ENCODE measurements around the gene HPCAL4. TPM values are rescaled to one million over a fixed set of nuclear protein-coding genes. Genes with fewer than 3 reads are reported as not detected.
A peak's percentile ranks its signal among the peaks of the same experiment; 100 is the strongest.

Gene HPCAL4
- total RNA-seq, 4 donors from 2014 or later: 0.83 TPM; not detected in 3

DNA sequence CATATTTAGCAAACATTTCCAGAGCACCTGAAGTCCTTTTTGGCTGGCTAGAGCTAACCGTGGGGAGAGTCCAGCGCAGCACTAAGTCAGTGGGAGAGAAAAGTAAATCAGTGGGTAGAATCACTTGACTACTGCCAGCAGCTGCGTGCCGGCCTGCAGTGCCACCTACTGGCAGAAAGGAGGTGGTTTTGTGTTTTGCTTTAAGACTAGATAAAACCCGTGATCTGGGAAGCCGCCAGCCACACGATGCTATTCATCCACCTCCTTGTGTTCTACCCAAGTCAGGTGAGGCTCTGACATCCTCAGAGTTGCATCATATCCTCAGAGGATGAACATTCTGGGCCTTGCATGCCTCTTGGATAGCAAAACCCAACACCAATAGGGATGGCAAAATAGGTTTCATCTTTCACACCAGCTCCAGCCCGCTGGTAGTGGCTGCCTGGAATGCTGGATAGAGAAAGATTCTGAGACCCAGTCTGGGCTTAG lies 37.6 kb downstream of the HPCAL4 start:
- no peaks in the 10 kb centered on the region for H3K27me3 ChIP-seq
- TF ChIP-seq POLR2A (IDR thresholded peaks at IDR 0.05): no peak
- TF ChIP-seq, protein P1, sequence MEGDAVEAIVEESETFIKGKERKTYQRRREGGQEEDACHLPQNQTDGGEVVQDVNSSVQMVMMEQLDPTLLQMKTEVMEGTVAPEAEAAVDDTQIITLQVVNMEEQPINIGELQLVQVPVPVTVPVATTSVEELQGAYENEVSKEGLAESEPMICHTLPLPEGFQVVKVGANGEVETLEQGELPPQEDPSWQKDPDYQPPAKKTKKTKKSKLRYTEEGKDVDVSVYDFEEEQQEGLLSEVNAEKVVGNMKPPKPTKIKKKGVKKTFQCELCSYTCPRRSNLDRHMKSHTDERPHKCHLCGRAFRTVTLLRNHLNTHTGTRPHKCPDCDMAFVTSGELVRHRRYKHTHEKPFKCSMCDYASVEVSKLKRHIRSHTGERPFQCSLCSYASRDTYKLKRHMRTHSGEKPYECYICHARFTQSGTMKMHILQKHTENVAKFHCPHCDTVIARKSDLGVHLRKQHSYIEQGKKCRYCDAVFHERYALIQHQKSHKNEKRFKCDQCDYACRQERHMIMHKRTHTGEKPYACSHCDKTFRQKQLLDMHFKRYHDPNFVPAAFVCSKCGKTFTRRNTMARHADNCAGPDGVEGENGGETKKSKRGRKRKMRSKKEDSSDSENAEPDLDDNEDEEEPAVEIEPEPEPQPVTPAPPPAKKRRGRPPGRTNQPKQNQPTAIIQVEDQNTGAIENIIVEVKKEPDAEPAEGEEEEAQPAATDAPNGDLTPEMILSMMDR (IDR thresholded peaks at IDR 0.05): peak; percentile 64 to 94 (median 78)
- no peaks in the 10 kb centered on the region for H3K36me3 ChIP-seq
- H3K27ac ChIP-seq: no peak overlapping the region
- H3K9me3 ChIP-seq: no peaks in the 10 kb centered on the region
- DNase-seq: peak; percentile 72 to 93 (median 77)
- H3K4me1 ChIP-seq: no peaks in the 10 kb centered on the region
- no peak overlapping the region for H3K4me3 ChIP-seq

DNA sequence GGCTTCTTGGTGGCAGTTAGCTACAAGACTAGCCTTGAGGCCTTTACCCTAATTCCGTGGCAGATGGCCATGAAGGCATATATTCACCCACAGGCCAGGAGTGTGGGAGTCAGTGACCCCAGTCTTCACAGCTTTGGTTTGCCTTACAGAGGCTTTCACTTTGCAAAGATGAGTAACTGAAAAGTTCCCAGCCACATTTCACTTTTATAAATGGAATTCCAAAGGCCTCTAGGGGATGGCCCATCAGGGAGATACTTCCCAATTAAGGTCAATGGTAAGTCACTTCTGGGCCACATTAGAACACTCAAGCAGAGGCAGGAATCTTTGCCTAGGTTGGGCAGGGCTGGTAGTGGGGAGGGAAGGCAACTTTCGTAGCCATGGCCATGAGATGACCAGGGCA lies 38.7 kb downstream of the HPCAL4 start:
- H3K27ac ChIP-seq: no peak overlapping the region
- no peak for DNase-seq

DNA sequence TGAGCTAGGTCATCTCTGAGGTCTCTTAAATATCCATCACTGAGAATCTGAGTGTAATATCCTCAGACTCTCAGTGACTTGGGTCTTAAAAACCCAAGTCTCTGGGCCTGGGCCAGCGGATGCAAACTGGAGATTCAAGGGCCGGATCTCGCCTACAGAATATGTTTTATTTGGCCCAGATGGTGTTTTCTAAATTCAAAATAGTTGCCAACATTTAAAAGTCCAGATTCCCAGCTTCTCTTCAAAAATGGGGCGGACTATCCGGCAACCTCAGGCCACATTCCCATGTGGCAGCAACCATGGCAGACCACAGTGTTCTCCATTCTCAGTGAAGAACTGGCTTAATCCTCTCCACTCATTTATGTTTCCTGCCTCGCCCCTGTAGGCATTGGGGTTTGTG lies 39.1 kb downstream of the HPCAL4 start:
- H3K27me3 ChIP-seq: no peaks in the 10 kb centered on the region
- H3K9me3 ChIP-seq: no peaks in the 10 kb centered on the region
- TF ChIP-seq, protein P1 (IDR thresholded peaks at IDR 0.05): no peak
- no peak for TF ChIP-seq POLR2A (IDR thresholded peaks at IDR 0.05)
- no peaks in the 10 kb centered on the region for H3K36me3 ChIP-seq
- no peak for DNase-seq
- H3K27ac ChIP-seq: no peak overlapping the region
- no peak overlapping the region for H3K4me3 ChIP-seq
- H3K4me1 ChIP-seq: no peaks in the 10 kb centered on the region

More for the DNA sequence above, 38.7 kb downstream of the HPCAL4 start:
- Histone ChIP-seq H3K4me1 (no peaks in the 10 kb centered on the region), H3K36me3 (no peaks in the 10 kb centered on the region), H3K9me3 (no peaks in the 10 kb centered on the region), H3K27me3 (no peaks in the 10 kb centered on the region), H3K4me3 (no peak overlapping the region)
- TF ChIP-seq, protein P1 (IDR thresholded peaks at IDR 0.05): no peak
- no peak for TF ChIP-seq POLR2A (IDR thresholded peaks at IDR 0.05)

DNA sequence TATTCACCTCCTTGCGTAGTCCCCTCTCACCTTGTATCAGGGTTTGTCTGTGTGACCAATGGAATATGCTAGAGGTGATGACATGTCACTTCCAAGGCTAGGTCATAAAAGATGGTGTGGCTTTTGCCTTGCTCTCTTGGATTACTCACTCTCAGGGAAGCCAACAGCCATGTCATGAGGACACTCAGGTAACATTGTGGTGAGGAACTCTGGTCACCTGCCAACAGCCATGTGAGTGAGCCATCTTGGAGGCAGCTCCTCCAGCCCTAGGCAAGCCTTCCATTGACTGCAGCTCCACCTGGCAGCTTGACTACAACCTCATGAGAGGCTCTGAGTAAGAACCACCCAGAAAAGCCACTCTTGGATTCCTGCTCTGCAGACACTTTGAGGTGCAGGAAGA lies 40.8 kb downstream of the HPCAL4 start:
- no peaks in the 10 kb centered on the region for H3K9me3 ChIP-seq
- no peaks in the 10 kb centered on the region for H3K4me1 ChIP-seq

DNA sequence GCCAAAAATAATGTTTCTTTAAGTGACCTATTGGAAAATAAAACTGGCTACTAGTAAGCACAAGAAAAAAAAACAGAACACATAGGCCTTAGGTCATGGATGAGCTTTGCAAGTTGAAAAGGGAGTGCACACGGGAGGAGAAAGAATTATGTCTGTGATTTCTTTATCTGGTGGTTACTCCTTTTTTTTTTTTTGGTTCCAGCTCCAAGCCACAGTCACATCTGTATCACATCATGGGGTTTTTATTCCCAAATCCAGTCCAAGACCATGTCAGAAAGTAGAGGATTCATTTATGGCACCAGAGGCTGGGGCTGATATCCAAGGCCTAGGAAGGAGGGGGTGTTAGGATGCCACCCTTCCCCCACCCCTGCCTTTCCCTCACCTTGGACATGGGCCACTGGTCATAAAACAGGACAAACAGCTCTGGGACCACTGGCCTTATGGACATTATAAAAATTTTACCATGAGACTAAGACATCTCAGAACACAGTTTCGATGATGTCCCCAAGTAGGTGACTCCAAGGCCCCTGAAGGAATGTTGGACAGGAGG lies 41.5 kb downstream of the HPCAL4 start:
- H3K36me3 ChIP-seq: no peaks in the 10 kb centered on the region
- TF ChIP-seq, protein P1 (IDR thresholded peaks at IDR 0.05): no peak
- no peak for TF ChIP-seq POLR2A (IDR thresholded peaks at IDR 0.05)
- no peak overlapping the region for H3K27ac ChIP-seq
- no peak for DNase-seq
- H3K4me1 ChIP-seq: no peaks in the 10 kb centered on the region
- no peak overlapping the region for H3K4me3 ChIP-seq
- H3K9me3 ChIP-seq: no peaks in the 10 kb centered on the region
- H3K27me3 ChIP-seq: no peaks in the 10 kb centered on the region

More for the DNA sequence above, 40.8 kb downstream of the HPCAL4 start:
- Histone ChIP-seq H3K36me3 (no peaks in the 10 kb centered on the region), H3K27me3 (no peaks in the 10 kb centered on the region), H3K27ac (no peak overlapping the region), H3K4me3 (no peak overlapping the region)
- no peak for TF ChIP-seq POLR2A (IDR thresholded peaks at IDR 0.05)
- TF ChIP-seq, protein P1 (IDR thresholded peaks at IDR 0.05): no peak
- DNase-seq: no peak
